Upper lobe of left lung (tissue), 4 donors: ENCODE measurements around the gene MVP.

Experiments
- CTCF ChIP-seq, 6 experiments: fragments of 450-650 bp in 4 of 6; fragments of 200-600 bp in 2 of 6; sonication (generic) in 2 of 6; IDR thresholded peaks; one replicate each; pipeline ENCODE4 v1.5.1; 2016 to 2019; ENCODE audit warnings: antibody characterized with exemption in 6 of 6
- POLR2AphosphoS5 ChIP-seq, 2 donors: sonication (generic); formaldehyde crosslinking; IDR thresholded peaks; one replicate each; pipeline ENCODE4 v1.5.1; 2017; ENCODE audit warnings: antibody characterized with exemption in 2 of 2

- TF ChIP-seq CTCF (IDR thresholded peaks at IDR 0.05) (no peak), POLR2AphosphoS5 (IDR thresholded peaks at IDR 0.05) (no peak)
Measured at GRCh38 chr16:29779474-29779873, 40.8 kb upstream of the MVP start.
